ENCODE measurements around the gene IL9. TPM values are rescaled to one million over a fixed set of nuclear protein-coding genes. Genes with fewer than 3 reads are reported as not detected.

Gene IL9
- total and polyA plus RNA-seq, 8 donors = not detected

DNA sequence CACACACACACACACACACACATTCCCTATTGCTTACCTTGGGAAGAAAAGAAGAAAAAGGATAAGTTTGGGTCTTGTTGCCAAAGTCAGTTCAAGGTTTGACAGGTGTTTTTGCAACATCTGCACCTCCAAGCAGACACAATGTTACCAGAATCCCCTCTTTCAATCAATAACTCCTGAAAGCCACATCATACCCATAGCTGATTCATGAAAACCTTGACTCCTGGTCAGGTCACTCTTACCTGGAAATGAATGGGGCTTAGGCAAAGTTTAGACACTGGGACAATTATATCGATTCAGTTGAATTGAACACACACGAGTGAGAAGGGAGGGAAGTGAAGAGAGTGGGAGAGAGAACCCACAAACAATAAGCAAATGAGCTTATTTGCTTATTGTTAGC lies 27.0 kb downstream of the IL9 start:
- no peak overlapping the region for H3K27ac ChIP-seq
- intact Hi-C loops (cut with DNase I; ENCODE audit: low total_unique reads) = no loop called here

DNA sequence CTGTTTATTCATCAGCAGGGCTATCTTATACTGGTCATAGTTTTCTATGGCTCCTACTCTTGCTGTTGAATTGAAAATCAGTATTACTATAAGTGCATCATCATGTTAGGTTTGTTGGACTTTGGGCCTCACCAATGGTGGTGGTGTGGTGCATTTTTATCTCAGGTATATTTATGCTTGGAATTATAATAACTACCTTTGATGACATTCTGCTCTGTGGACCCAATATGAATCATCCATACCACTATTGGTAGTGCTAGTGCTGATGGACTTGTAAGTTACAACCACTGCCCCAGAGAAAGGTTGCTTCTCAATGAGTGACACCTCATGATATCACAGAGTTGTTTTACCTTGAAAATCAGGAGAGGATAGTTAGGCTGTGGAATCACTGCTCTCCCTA lies 28.0 kb downstream of the IL9 start:
- no peak for DNase-seq

More for the DNA sequence above, 27.0 kb downstream of the IL9 start:
- TF ChIP-seq EP300 (IDR thresholded peaks at IDR 0.05) = no peak
- no peak for TF ChIP-seq POLR2AphosphoS5 (IDR thresholded peaks at IDR 0.05)
- TF ChIP-seq POLR2A (IDR thresholded peaks at IDR 0.05) = no peak
- TF ChIP-seq CTCF (IDR thresholded peaks at IDR 0.05) = no peak
- H3K27me3 ChIP-seq = no peaks in the 10 kb centered on the region
- H3K36me3 ChIP-seq = no peaks in the 10 kb centered on the region
- no peaks in the 10 kb centered on the region for H3K4me1 ChIP-seq
- H3K4me3 ChIP-seq = no peak overlapping the region
- DNase-seq = no peak
- WGBS, 5 donors = 53 to 69% (median 56%) methylated on average over 2 of the region's 2 CpGs
- H3K9me3 ChIP-seq = no peaks in the 10 kb centered on the region

GRCh38 chr5:135866016-135866415 lies 29.6 kb downstream of the IL9 start:
- H3K9me3 ChIP-seq = no peaks in the 10 kb centered on the region
- intact Hi-C loops (cut with DNase I; ENCODE audit: low total_unique reads) = no loop called here
- H3K4me3 ChIP-seq = no peak overlapping the region
- WGBS, 5 donors = 60 to 81% (median 73%) methylated on average over 2 of the region's 2 CpGs
- H3K36me3 ChIP-seq = no peaks in the 10 kb centered on the region
- no peak overlapping the region for H3K27ac ChIP-seq
- H3K27me3 ChIP-seq = no peaks in the 10 kb centered on the region
- H3K4me1 ChIP-seq = no peaks in the 10 kb centered on the region
- DNase-seq = no peak
- no peak for TF ChIP-seq POLR2A (IDR thresholded peaks at IDR 0.05)
- no peak for TF ChIP-seq POLR2AphosphoS5 (IDR thresholded peaks at IDR 0.05)
- no peak for TF ChIP-seq EP300 (IDR thresholded peaks at IDR 0.05)
- TF ChIP-seq CTCF (IDR thresholded peaks at IDR 0.05) = no peak

More for the DNA sequence above, 28.0 kb downstream of the IL9 start:
- Histone ChIP-seq H3K36me3 (no peaks in the 10 kb centered on the region), H3K4me1 (no peaks in the 10 kb centered on the region), H3K4me3 (no peak overlapping the region), H3K27ac (no peak overlapping the region), H3K27me3 (no peaks in the 10 kb centered on the region), H3K9me3 (no peaks in the 10 kb centered on the region)
- intact Hi-C loops (cut with DNase I; ENCODE audit: low total_unique reads) = no loop called here
- TF ChIP-seq EP300 (IDR thresholded peaks at IDR 0.05) (no peak), POLR2A (IDR thresholded peaks at IDR 0.05) (no peak), POLR2AphosphoS5 (IDR thresholded peaks at IDR 0.05) (no peak), CTCF (IDR thresholded peaks at IDR 0.05) (no peak)

- Histone ChIP-seq H3K27me3 (no peaks in the 10 kb centered on the region), H3K36me3 (no peaks in the 10 kb centered on the region), H3K27ac (no peak overlapping the region), H3K4me3 (no peak overlapping the region), H3K4me1 (no peaks in the 10 kb centered on the region), H3K9me3 (no peaks in the 10 kb centered on the region)
- TF ChIP-seq POLR2A (IDR thresholded peaks at IDR 0.05) (no peak), CTCF (IDR thresholded peaks at IDR 0.05) (no peak), POLR2AphosphoS5 (IDR thresholded peaks at IDR 0.05) (no peak), EP300 (IDR thresholded peaks at IDR 0.05) (no peak)
- intact Hi-C loops (cut with DNase I; ENCODE audit: low total_unique reads) = no loop called here
- DNase-seq = no peak
- WGBS, 5 donors = 59 to 71% (median 65%) methylated on average over 3 of the region's 3 CpGs
Measured at GRCh38 chr5:135864503-135865435, 30.9 kb downstream of the IL9 start.
